NCI-H345 (cell line): ENCODE results near the gene MEFV.
"Not testable (repeated sequence)": the region's sequence is repeated elsewhere in the genome, so short reads cannot be mapped to it uniquely, and the experiment has no call there.

Source experiments
- DNase-seq: peaks from one replicate; lab custom pipeline; 2025; lab: John Stamatoyannopoulos, UW

The MEFV gene

DNA sequence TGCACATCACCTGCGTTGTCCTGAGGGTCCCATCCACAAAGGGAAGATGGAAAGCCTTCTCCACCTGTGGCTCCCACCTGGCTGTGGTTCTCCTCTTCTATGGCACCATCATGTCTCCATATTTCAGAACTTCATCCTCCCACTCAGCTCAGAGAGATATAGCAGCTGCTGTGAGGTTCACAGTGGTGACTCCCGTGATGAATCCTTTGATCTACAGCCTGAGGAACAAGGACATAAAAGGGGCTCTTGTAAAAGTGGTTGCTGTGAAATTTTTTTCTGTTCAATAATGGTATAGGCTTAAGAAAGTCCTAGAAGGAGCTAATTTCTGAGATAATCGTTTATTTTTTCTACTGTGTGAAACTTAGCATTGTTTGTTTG, 40.2 kb downstream of the MEFV start:
- no peak for DNase-seq

DNA sequence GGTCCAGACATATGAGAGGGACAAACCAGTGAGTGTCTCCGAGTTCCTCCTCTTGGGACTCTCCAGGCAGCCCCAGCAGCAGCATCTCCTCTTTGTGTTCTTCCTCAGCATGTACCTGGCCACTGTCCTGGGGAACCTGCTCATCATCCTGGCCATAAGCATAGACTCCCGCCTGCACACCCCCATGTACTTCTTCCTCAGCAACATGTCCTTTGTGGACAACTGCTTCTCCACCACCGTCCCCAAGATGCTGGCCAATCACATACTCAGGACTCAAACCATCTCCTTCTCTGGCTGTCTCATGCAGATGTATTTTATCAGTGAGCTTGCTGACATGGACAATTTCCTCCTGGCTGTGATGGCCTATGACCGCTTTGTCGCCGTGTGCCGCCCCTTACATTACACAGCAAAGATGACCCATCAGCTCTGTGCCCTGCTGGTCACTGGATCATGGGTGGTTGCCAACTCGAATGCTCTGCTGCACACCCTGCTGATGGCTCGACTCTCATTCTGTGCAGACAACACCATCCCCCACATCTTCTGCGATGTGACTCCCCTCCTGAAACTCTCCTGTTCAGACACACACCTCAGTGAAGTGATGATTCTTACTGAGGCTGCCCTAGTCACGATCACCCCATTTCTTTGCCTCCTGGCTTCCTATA, 40.7 kb downstream of the MEFV start:
- no peak for DNase-seq

DNA sequence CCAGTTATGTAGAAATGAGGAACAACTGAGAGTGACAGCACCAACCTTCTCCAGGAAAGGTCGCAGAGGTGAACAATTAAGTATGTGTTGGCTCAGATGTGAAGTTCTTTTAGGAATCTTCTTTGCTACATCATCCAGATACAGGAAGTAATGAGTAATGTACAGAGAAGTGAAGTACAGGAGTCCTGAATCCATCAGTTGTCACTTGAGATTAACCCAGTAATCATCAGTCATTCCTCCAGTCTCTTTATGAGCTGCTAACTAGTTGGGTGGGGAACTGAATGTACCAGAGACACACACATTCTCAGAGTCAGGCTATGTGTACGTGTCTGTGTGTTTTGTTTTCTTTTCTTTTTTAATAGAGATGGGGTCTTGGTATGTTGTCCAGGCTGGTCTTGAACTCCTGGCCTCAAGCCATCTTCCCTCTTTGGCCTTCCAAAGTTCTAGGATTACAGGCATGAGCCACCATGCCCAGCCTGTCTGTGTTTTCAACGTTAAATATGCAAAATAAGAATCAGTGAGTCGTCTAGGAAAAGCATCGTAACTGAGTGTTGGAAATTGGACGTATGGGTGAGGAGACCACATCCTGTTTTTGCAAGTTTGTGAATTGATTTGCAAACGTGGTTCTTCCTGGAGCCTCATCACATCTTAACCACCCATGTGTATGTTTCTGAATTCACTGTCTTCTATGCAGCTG, 41.4 kb downstream of the MEFV start:
- no peak for DNase-seq

DNA sequence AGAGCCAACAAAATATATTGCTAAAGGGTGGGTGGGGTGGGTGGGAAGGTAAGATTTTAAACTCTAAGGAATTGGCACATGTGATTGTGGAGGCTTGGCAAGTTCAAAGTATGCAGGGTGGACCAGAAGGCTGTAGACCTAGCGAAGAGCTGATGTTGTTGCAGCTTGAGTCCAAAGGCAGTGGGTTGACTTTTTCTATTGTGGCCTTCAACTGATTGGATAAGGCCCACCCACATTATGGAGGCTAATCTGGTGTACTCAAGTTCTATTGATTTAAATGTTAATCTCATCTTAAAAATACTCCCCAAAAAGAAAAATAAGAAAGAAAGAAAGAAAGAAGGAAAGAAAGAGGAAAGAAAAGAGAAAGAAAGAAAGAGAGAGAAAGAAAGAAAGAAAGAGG, 43.9 kb downstream of the MEFV start:
- no peak for DNase-seq

DNA sequence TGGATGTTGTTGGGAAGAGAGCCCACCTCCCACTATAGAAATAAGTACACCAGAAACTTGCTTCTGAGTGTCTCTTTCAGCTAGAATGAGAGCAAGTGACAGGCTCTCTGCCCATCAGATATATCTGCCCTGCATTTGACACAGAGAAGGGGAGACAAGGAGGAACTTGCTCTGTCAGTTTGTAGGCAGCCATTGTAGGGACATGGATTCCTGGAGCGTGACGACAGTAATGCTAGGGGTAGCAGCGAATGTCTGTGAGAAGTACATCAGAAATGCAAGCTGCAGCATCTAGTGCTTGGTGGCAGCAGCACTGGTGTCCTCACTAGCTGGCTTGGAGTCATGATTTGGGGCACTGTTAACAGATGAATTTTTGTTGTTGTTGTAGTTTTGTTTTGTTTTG, 44.4 kb downstream of the MEFV start:
- no peak for DNase-seq

DNA sequence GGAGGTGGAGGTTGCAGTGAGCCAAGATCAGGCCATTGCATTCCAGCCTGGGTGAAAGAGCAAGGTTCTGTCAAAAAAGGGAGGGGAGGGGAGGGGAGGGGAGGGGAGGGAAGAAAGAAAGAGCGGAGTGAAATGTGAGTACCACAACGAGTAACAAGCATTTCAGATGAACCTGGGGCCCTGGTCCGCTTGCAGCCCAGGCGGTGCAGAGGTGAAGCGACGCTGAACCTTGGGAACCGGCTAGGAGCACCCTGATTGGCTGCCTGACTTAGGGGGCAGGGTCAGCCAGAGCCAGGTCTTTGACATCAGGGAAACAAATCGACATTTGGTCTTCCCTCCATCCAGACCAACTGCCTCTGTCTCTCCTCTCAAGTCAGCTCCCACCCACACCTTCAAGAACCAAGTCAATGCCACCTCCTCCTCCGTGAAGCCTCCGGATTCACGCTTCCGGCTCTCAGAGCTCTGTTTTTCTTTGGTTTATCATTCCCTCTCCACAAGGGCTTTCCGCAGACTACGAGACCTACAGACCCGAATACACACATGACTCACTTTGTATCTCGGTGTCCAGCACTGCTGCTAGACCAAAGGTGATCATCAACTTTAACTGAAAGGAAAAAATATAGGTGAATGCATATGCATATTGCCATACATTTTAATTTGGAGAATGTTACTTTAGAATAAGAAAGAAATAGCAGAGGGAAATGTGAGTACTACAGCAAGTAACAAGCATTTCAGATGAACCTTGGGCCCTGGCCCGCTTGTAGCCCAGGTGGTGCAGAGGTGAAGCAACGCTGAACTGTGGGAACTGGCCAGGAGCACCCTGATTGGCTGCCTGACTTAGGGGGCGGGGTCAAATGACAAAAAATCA, 49.1 kb downstream of the MEFV start:
- DNase-seq = no peak

DNA sequence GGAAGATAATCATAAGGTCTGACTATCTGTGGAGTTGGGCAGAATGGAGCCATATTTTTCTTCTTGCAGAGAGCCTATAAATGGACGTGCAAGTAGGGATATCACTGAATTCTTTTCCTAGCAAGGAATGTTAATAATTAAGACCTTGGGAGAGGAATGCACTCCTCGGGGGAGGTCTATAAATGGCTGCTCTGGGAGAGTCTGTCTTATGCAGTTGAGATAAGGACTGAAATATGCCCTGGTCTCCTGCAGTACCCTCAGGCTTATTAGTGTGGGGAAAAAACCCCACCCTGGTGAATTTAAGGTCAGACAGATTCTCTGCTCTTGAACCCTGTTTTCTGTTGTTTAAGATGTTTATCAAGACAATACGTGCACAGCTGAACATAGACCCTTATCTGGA, 50.5 kb downstream of the MEFV start:
- not testable (repeated sequence) for DNase-seq

DNA sequence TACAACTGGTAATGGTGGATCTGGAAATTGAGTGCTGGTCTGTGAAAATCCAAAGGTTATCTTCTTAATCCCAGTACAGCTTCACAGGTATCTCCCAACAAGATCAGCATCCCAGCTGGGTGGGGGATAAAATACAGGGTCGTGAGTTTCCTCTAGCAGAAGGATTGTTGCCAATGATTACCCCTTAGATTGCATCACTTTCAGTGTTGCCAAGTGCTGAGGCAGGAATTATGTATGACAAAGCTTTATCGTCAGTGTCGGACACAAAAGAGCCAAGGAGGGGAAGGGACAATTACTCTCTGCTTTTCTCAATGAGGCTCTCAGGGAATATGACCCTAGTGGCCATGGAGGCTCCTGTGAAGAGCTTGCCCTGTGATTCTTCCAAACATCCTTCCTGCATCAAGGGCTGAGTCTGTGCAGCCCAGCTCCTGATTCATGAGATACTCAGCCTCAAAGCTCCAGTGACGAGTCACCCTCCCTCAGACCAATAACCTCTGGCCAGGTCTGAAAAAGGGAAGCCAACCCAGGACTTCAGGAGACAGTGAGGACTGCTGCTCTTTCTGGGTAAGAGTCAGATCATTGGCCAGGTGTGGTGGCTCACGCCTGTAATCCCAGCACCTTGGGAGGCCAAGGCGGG, 53.4 kb downstream of the MEFV start:
- no peak for DNase-seq

DNA sequence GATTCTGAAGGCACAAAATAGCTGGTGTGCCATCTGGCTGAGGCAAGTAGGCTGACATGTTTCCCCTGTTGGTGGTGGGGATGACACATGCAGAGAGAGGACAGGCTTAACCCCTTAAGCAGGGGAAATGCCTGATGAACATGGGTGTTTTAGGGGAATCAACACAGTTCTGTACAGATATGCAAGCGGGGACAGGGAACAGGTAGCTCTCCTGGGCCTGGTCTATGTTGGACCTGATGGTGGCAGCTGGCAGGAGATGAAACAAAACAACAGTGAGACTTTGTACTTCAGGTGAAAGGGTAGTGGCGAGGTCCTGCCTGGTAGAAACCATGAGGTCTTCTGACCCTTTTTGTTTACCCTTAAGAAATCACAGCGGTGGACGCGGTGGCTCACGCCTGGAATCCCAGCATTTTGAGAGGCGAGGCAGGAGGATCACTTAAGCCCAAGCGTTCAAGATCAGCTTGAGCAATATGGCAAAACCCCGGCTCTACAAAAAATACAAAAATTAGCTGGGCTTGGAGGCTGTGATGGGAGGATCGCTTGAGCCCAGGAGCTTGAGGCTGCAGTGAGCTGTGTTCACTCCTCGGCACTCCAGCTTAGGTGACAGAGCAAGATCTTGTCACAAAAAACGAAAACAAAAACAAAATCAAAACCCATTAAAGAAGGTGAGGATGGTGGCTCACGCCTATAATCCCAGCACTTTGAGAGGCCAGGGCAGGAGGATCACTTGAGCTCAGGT, 57.9 kb downstream of the MEFV start:
- no peak for DNase-seq

DNA sequence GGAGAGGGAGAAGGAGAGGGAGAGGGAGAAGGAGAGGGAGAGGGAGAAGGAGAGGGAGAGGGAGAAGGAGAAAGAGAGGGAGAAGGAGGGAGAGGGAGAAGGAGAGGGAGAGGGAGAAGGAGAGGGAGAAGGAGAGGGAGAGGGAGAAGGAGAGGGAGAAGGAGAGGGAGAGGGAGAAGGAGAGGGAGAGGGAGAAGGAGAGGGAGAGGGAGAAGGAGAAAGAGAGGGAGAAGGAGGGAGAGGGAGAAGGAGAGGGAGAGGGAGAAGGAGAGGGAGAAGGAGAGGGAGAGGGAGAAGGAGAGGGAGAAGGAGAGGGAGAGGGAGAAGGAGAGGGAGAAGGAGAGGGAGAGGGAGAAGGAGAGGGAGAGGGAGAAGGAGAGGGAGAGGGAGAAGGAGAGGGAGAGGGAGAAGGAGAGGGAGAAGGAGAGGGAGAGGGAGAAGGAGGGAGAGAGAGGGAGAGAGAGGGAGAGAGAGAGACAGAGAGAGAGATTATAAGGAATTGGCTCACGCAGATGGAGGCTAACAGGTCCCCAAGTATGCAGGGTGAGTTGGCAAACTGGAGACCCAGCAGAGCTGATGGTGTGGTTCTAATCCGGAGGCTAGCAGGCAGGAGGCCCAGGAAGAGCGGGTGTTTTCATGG, 58.6 kb downstream of the MEFV start:
- not testable (repeated sequence) for DNase-seq

DNA sequence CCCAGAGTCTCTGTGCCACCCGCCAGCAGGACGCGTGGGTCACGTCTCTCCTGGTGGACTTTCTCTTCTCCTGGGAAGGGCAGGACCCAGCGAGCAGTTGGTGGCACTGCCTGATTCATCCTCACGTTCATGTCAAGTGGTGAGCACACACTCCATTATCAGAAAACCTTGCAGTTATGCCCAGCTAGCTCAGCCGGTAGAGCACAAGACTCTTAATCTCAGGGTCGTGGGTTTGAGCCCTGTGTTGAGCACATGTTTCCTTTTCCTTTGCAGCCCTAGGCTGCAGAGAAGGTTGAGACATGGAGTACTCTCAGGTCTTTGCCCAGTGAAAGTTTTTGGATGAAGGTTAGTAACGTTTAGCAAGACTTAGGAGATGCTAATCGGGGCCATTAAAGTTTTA, 60.5 kb downstream of the MEFV start:
- no peak for DNase-seq

DNA sequence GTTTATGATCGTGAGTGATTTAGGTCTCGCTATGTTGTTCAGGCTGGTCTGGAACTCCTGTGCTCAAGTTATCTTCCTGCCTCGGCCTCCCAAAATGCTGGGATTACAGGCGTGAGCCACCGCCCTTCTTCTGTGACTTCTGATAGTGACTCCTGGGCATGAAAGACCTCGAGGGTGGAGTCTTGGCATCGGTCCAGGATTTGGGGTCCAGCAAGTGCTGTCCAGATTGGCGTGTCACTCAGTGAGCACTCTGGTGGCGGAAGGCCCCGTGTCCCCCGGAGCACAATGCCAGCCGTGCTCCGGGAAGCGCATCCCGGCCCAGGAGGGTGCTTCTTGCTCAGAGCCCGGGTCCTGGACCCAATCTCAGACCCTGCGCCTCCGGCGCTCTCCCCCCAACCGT, 61.6 kb downstream of the MEFV start:
- no peak for DNase-seq

DNA sequence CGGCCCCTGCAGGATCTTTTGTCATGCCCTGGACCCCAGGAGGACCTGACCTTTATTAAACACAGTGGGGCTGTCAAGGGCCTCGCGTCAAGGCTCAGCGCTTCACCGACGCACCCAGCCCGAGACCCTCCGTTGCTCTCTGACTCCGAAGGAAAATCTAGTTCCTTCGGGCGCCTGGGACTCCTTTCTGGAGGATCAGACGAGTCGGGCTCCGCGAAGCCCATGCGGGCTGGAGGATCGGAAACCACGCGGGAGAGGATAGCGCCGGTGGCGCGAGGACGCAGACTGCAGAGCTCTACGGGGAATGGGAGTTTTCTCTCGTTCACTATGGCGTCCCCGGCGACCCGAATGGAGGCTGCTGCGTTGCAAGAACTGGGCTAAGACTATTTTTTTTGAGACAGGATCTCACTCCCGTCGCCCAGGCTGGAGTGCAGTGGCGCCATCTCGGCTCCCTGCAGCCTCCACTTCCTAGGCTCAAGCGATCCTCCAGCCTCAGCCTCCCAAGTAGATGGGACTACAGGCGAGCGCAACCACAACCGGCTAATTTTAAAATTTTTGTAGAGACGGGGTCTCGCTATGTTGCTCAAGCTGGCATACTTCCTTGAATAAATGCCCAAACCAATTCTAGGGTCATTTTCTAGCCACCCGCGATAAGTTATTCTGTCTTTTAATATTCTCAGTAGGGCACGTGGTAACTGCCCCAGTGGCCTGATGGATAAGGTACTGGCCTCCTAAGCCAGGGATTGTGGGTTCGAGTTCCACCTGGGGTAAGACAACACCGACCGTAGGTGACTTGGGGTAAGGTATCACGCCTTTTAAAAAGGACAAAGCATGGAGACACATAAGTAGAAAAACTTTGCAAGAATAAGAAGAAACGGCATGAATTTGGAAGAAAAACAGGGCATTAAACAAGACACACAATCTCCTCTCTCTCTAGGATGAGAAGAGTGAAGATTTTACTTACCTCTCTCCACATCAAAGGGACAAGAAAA, 62.9 kb downstream of the MEFV start:
- no peak for DNase-seq

DNA sequence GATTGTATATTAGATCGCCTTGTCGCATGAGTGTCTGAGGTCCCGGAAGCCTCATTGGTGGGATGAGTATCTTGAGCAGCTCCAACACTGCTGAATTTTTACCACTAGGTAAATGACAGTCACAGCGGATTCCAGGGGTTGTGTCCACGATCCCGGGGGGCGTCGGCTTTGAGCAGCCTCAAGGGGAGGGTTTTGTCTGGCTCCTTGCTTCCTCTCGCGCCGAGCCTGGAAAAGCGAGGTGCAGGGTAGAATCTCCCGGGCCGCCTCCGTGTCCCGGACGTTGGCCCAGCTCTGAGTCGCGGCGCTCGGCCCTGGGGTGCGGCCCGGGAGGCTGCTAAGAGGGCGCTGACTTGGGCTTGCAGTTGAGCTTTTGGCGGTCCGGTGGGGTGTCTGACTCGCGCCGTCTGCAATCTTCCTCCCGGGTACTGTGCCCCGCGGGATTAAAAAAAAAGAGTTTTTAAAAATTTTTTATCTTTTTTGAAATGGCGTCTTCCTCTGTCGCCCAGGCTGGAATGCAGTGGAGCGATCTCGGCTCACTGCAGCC, 63.9 kb downstream of the MEFV start:
- DNase-seq = no peak
